HG03378 (cell line): Measurements from ENCODE around the gene LINC00632.
"Not testable (repeated sequence)": the region's sequence is repeated elsewhere in the genome, so short reads cannot be mapped to it uniquely, and the experiment has no call there.

Experiments
- ATAC-seq: cut with Tn5 transposase; IDR thresholded peaks from one replicate; pipeline ENCODE4 v1.9.1; 2021; ENCODE audit warnings: mild to moderate bottlenecking, moderate library complexity; ENCODE audit not compliant: unreplicated experiment

The LINC00632 gene

DNA sequence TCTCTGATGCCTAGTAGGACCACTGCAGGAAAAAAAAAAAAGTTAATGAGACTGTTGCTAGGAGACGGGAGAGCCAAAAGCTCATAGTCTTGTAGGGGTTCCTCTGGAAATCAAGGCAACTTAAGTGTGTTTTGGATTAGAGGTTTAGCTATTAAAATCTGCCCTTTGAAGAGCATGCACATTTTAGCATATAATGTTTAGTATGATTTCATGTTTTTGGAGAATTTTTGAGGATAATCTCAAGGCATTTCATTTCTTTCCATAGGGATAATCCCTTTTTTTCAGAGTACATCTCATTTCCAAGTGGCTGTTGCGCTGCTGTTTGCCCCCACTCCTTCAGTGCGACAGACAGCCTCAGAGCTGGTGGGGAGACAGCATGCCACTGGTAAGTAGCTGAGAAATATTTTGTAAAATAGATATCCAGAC, at the start of gene LINC00632:
Gene LINC00632 (plus strand): TSS at position 339 of the 426 bp plus-strand sequence.
- ATAC-seq = no peak

DNA sequence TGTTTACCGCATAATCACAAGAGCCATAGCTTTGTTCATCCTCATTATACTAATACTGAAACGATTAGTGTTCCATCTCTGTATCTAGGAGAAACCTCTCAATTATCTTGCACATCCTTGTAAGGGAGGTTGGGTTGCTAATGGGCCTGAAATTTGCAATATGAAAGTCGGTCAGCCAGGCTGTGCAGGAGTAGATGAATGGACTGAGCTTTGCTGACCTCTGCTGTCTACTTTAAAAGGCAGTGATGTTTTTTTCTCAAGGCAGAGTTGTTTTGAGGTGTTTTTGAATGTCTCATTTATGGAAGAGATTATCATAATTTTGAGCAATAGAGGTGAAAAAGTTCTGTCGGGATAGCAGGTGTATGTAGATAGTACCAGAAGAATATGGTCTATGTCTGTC, 47.9 kb upstream of the LINC00632 start:
- no peak for ATAC-seq

DNA sequence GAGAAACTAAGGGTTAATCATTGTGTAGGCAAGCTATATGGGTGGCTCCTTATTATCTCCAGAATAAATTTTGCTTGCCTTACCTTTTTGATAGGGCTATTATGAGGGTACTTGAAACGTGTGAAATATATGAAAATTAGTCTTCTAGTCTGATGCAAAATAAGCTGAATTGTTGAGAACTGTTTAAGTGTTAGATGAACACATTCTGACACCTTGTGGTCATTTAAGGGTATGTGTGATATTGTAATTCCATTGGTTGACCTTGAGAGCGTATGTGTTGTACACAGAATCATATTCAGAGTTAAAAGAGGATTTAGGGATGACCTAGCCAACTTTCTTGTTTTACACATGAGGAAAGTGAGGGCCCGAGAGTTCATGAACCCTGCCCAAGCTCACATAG, 44.6 kb upstream of the LINC00632 start:
- peak; percentile 69 for ATAC-seq

DNA sequence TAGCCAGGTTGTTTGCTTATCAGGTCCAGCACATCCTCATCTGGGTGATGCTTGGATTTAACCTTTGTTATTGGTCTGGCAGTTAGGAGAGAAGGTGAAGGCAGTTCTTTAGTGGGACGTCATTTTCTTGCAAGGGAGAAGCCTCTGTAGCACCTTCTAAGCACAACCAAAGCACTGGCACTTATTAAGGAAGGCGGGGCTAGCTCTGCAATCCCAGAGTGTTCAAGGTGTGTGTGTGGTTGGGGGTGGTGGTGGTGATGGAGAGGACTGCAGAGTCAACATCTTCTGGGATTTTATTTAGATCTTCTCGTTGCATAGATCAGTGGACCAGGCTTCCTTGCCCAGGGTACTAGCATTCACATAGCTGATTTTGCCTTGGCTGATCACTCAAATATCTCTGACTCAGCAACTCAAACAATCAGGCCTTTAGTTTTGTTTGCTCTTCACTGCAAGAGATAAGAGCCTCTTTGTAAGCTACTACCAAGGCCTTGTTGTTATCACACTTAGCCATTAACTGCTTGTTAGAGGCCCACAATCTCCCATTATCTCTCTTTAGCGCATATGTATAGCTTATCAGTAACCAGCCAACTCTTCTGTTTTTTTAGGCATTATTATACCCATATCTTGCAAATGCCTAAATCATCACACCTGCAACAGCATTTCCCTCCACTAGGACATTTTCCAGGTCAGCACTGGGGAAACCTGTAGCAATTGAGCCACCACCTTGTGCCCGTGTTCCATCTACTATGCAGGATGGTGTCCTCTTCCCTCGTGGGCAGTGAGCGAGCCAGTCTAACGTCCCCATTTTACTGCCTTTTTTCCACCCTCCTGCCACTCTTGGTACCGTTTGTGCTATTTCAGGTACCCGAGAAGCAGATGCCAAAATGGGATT, 36.5 kb upstream of the LINC00632 start:
- ATAC-seq = no peak

DNA sequence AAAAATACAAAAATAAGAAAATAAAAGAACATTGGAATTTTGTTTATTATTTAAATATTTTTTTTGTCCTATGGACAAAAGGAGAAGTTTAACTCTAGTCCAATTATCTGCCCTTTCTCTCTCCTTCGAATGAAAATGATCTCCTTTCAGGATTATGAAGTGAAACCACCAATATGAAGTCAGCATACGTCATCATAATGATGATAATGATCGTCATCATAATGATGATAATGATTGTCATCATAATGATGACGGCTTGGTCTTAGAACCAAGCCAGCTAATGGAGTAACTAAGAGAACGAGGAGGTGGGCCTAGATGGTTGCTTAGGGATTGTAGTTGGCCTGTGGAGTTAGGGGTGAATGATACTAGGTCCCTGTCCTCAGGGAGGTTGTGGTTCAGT, 21.9 kb upstream of the LINC00632 start:
- no peak for ATAC-seq

DNA sequence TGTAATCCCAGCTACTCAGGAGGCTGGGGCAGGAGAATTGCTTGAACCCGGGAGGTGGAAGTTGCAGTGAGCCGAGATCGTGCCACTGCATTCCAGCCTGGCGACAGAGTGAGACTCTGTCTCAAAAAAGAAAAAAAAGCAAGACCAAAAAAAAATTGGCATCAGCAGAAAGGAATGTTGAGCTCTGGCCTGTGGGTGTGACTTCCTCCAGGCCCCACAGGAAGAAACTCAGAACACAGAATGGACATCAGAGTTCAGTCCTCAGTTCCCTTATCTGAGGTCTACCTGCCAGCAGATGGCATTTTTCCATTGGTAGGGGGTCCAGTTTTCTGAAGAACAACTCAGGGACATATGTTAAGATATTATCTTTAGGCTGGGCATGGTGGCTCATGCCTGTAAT, 18.0 kb upstream of the LINC00632 start:
- not testable (repeated sequence) for ATAC-seq

DNA sequence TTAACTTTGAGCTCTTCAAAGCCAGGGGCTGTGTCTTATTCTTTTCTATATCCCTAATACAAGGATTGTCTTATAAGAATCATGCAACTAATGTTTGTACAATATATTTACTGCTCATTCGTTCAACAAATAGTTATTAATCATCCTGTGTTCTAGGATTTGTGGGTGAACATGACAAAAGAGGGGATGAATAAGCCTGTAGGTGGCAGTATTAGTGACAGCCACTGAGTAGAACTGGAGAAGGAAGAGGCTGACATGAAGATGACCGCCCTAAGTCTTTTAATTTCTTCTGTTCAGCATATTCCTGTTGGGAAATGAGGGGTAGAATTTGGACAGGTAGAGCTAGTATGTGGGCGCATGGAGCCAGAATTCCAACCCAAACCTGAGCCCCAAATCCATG, 11.9 kb upstream of the LINC00632 start:
- no peak for ATAC-seq

DNA sequence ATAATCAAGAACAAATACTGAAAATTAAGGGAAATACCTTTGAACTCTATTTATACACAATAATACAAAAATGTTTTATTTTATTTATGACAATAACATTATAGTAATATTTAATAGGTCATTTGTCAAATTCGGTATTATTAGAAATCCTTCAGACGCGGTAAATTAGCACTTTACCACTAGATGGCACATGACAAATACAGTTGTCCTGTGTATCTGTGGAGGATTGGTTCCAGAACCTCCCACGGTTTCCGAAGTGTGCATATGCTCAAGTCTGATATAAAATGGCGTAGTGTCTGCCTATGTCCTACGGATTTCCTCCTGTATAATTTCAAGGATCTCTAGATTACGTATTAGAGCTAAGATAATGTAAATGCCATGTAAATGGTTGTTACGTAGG, 8.1 kb upstream of the LINC00632 start:
- peak; percentile 75 for ATAC-seq

DNA sequence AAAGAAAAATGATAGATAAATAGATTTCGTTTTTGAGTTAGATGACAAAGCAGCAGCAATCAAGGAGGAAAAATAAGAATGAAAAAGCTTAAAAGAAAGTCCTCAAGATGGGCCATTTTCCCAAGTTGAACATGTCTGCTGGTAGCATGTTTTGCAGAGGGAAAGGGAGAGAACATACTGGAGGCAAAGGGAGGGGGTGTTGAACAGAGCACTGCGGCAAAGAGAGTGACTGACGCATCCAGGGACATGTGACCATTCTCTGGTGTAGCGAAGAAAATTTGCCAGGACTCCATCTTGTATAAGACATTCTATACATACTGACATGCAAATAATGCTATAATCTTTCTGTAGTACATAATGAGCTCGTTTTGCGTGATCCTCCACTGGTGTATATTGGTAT, 1.2 kb downstream of the LINC00632 start:
- ATAC-seq = no peak

DNA sequence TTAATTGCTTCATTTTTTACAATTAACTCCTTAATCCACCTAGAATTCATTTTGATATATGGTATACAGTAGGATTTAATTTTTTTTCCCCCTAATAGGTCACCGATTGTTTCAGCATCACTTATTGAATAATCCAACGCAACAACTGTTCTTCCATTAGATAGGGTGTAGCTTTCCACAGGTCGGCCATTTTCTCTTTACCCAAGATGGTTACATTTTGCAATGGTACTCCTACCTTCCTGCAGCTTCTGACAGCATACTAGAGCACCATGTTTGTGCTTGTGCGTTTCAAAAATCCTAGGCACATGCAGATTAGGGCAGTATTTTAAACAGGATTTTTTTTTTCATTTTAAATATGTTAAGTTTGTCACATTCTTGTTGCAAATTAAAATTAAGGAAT, 2.3 kb downstream of the LINC00632 start:
- no peak for ATAC-seq

DNA sequence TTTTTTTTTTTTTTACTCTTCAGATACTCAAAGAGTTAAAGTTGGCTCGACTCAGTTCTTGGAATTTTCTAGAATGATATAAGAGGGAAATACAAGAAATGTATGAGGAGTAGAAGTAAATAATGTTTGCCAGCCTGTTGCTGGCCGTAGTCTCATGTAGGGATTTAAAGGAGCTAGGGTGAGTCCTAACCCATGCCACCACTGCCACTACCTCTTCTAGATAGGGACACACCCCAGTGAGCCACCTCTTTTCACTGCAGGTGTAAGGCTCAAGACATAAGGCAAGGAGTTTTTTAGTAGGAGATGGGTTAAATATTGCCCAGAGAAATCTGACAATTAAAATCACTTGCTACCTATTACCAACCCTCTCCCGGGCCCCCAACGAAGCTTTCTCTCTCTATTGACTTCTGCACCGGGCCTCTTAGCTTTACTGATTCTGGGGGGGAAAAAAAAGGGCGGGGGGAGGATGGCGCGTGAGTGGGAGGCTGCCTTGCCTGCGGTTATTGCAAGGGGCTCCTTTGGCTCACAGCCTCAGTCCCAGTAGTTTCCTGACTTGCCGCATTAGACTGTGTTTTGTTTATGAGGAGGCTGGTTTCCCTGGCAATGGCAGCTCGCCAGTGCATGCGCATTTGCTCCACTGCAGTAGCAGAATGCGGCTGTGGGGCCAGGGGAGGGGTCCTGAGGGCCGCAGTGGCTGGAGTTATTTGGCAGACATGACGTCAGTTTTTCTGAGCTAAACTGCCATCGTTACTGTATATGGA, 3.0 kb downstream of the LINC00632 start:
- ATAC-seq = no peak

DNA sequence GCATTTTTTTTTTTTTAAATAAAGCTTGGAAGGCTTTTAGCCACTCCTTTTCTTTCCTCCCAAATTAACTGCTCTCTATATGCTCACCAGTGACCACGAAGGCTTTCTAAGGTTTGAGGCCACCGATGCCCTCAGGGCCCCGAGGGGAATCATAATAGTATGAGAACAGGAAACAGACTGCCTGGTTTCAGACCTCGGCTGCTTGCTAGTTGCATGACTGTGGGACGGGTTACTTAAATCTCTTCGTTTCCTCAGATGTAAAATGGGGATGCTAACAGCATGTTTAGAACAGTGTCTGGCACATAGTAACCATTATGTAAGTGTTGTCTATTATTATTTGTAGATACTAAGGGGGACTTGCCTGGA, 3.6 kb downstream of the LINC00632 start:
- no peak for ATAC-seq

DNA sequence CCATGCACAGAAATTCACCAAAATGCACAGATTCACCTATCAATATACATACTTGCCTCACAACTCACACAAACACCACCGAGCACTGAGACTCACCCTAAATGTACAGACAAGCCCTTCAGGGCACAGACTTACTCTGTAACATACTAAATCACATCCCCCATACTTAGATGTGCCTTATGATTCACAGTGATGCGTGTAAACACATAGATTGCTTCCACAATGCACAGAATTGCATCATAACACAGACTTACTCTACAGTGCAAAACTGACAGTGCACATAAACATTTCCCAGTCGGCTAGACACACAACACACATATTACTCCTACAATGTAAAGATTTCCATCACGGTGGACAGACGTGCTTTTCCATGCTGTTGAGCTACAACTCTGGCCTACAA, 6.2 kb downstream of the LINC00632 start:
- ATAC-seq = no peak

DNA sequence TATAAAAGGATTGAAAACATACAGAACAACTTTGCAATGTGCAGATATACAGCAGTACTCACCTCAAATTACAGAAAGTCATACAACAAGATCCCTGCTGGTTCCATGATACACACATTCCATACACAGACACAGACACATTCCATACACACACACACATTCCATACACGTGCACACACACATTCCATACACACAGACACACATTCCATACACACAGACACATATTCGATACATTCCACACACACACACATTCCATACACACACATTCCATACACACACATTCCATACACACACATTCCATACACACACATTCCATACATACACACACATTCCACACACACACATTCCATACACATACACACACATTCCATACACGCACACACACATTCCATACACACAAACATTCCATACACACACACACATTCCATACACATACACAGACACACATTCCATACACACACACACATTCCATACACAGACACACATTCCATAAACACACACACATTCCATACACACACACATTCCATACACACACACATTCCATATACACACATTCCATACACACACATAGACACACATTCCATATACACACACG, 13.7 kb downstream of the LINC00632 start:
- ATAC-seq = no peak

DNA sequence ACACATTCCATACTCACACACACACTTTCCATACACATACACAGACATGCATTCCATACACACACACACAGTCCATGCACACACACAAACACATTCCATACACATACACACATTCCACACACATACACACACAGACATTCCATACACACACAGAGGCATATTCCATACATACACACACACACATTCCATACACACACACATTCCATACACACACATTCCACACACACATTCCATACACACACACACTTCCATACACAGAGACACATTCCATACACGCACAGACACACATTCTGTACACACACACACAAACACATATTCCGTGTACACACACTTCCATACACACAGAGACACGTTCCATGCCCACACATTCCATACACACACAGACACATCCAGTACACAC, 14.8 kb downstream of the LINC00632 start:
- ATAC-seq = no peak

DNA sequence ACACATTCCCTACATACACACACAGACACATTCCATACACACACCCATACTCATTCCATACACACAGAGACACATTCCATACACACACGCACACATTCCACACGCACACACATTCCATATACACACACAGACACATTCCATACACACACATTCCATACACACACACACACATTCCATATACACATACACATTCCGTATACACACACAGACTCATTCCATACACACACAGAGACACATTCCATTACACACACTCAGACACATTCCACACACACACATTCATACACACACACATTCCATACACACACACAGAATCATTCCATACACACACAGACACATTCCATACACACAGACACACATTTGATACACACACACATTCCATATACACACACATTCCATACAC, 15.2 kb downstream of the LINC00632 start:
- ATAC-seq = no peak

DNA sequence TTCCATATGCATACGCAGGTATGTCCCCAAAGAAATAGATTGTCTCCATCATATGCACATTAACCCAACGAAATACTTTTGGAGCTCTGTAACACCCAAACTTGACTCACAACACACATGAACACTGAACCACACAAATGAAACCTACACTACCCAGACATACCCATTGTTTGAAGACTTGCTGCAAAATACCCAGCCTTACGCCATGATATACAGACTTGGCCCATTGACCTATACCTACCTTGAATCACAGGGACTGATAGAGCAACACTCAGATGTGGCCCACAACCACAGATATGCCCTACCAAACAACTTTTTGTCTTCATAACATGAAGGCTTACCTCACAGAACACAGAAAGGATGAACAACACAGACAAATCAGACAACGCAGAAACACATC, 15.9 kb downstream of the LINC00632 start:
- no peak for ATAC-seq

DNA sequence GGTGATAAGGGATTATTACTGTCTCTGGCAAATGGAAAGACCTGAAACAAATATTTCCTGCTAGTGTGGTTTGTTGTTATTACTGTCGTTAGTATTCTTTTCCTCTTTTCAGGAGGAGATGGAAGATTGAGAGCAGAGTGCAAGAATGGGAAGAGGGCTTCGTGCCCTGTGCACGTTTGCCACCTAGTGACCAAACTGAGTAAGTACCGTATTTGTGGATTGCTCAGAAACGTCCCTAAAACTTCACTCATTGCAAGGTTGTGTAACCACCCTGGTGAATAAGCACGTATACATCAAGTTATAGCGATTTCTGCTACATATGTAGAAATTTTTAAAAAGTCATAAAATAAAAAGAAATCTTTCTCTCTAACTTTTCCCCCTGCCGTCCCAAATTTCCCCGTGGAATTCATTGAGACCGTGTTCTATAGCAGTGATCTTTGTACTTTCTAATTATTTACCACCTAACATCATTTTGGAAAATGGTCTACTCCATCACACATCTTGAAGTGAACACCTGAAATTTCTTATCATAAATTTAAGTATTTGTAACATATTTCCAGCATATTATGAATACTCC, 24.3 kb downstream of the LINC00632 start:
- peak; percentile 92 for ATAC-seq

DNA sequence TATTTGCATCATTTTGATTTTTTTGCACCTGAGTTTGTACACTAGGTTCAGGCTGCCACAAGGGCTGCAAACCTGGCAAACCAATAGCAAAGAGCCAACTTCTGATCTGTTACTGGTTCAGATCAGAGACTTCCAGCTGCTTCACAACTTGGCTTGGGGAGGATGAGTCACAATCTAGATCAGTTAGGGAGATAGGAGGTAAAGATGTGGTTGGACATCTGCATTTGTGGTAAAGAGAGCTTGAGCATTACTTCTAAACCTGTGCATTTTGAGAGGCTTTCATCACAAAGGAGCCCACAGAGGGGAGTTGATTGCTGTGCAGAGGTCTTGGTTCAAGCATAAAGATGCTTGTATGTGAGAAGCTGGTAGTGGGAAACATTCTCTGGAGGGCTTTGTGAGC, 34.5 kb downstream of the LINC00632 start:
- no peak for ATAC-seq

DNA sequence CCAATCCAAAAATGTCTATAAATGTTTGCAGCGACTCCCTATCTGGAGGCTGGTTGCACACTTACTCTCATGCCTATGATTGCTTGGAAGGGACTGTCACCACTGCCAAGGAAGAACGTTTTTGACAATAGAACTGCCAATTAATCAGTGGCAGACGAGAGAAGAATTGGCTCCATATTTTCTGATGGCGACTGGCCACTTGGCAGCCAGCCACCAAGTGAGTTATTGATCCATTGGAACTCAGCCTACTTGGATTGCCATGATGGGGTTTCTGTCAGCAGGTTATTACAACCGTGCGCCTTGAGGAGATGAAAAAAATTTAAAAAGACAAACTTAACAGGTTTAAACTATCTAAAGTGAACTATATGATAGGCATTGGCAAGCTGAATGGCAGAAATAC, 47.4 kb downstream of the LINC00632 start:
- no peak for ATAC-seq

DNA sequence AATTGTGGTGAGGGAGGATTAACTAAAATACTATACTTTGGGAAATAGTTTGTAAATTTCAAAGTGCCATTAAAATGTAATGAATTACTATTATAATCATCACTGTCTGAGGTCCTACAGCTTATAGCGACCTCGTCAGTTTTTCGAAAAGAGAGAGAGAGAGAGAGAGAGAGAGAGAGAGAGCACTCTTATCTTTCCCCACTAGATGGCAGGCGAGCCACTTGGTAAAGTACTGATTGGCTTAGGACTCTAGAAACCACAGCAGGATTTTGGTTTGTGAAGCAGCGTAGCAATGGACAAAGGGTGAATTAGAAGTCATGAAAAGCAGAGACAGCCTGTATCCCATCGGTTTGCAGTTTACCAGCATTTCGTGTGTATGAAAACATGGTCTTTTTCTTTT, 52.5 kb downstream of the LINC00632 start:
- ATAC-seq = peak; percentile 78
